Activated T-cell treated with anti-CD3 and anti-CD28 coated beads, Interleukin-2, amount 50 U/mL, for 72 hours (primary cell): Measurements from ENCODE around the gene KRTAP9-6. TPM values are rescaled to one million over a fixed set of nuclear protein-coding genes. Genes with fewer than 3 reads are reported as not detected.
"Not testable (repeated sequence)": the region's sequence is repeated elsewhere in the genome, so short reads cannot be mapped to it uniquely, and the experiment has no call there.

Experiments
- ATAC-seq, 2 donors: fragments of 150-1000 bp; cut with Tn5 transposase; replicated peaks in 1 of 2; 2 replicates each; pipeline ENCODE4 v1.10.0; 2021; ENCODE audit warnings: moderate library complexity in 2 of 2, mild to moderate bottlenecking in 1 of 2
- DNase-seq, 2 donors: peaks; one replicate each; pipeline ENCODE4 v3.0.0; 2021 to 2022; ENCODE audit warnings: mixed read lengths in 1 of 2
- H3K27ac Mint-ChIP-seq: one replicate; pipeline ENCODE4 v1.8.0; 2022; ENCODE audit warnings: mild to moderate bottlenecking, moderate library complexity, mixed read lengths
- H3K27me3 Mint-ChIP-seq: one replicate; pipeline ENCODE4 v1.8.0; 2022; ENCODE audit warnings: low read depth, mixed read lengths
- H3K36me3 Mint-ChIP-seq, 2 donors: one replicate each; pipeline ENCODE4 v1.8.0; 2022; ENCODE audit warnings: mixed read lengths in 2 of 2, mild to moderate bottlenecking in 1 of 2; ENCODE audit not compliant: insufficient read depth in 2 of 2
- H3K4me1 Mint-ChIP-seq: one replicate; pipeline ENCODE4 v1.8.0; 2022; ENCODE audit warnings: low read depth, mixed read lengths
- H3K4me3 Mint-ChIP-seq, 2 donors: one replicate each; pipeline ENCODE4 v1.8.0; 2022; ENCODE audit warnings: mild to moderate bottlenecking in 2 of 2, mixed read lengths in 2 of 2, moderate library complexity in 2 of 2
- H3K9me3 Mint-ChIP-seq, 2 donors: one replicate each; pipeline ENCODE4 v1.8.0; 2022; ENCODE audit warnings: mixed read lengths in 2 of 2
- total RNA-seq, 2 donors: library from RNA; stranded (reverse); gene quantifications; one replicate each; pipeline ENCODE4 v1.2.3, GENCODE V29; 2022

Gene KRTAP9-6, protein sequence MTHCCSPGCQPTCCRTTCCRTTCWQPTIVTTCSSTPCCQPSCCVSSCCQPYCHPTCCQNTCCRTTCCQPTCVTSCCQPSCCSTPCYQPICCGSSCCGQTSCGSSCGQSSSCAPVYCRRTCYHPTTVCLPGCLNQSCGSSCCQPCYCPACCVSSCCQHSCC
- not detected for total RNA-seq

GRCh38 chr17:41265078-41265477 is at the start of gene KRTAP9-6:
Gene KRTAP9-6, plus strand, starts transcription at chr17:41265378. Its CDS starts 0 bp downstream, at chr17:41265378.
- ATAC-seq (no peak), DNase-seq (no peak)
- H3K27ac Mint-ChIP-seq: no peak within 1 kb of the TSS

GRCh38 chr17:41215681-41216080 is 49.5 kb upstream of the KRTAP9-6 start:
- Mint-ChIP-seq H3K27me3 (no peaks in the 10 kb centered on the region), H3K27ac (no peak overlapping the region), H3K9me3 (peaks cover 2 to 3% of the 10 kb centered on the region in 2 donors), H3K36me3 (no peaks in the 10 kb centered on the region), H3K4me3 (no peak overlapping the region), H3K4me1 (peaks cover 7% of the 10 kb centered on the region)
- ATAC-seq: no peak
- DNase-seq: no peak

More at GRCh38 chr17:41265078-41265477, at the start of gene KRTAP9-6:
- Mint-ChIP-seq H3K27me3 (peaks cover 8% of the 10 kb centered on the region), H3K9me3 (peaks cover 0 to 1% of the 10 kb centered on the region in 2 donors), H3K4me1 (peaks cover 15% of the 10 kb centered on the region), H3K4me3 (no peak within 1 kb of the TSS), H3K36me3 (no peaks in the 10 kb centered on the region)

DNA sequence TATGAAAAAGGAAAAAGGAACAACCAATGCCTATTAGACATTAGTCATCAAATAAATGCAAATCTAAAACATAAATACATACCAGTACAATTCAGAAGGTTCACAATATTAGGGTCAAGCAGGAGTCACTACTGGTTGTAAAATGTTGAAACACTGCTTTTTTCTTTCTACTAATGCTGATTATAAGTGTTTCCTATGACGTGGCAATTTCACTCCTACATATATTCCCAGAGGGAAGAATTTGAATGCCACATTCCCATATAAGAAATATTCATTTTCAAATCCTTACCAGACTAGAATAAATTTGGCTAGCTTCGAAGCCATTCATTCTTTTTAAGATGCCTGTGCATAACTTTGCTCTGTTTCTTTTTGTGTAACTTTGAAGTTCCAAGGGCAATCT is 41.4 kb upstream of the KRTAP9-6 start:
- no peaks in the 10 kb centered on the region for H3K36me3 Mint-ChIP-seq
- H3K27ac Mint-ChIP-seq: no peak overlapping the region
- H3K27me3 Mint-ChIP-seq: peaks cover 4% of the 10 kb centered on the region
- H3K4me3 Mint-ChIP-seq: no peak overlapping the region
- peaks cover 2 to 3% of the 10 kb centered on the region in 2 donors for H3K9me3 Mint-ChIP-seq
- no peaks in the 10 kb centered on the region for H3K4me1 Mint-ChIP-seq
- DNase-seq: no peak
- ATAC-seq: no peak

GRCh38 chr17:41226051-41226450 is 39.1 kb upstream of the KRTAP9-6 start:
- Mint-ChIP-seq H3K36me3 (no peaks in the 10 kb centered on the region), H3K4me3 (no peak overlapping the region), H3K4me1 (no peaks in the 10 kb centered on the region), H3K27ac (no peak overlapping the region), H3K27me3 (peaks cover 4% of the 10 kb centered on the region), H3K9me3 (no peaks in the 10 kb centered on the region)
- no peak for DNase-seq
- ATAC-seq: no peak

- H3K4me1 Mint-ChIP-seq, H3K9me3 Mint-ChIP-seq, H3K36me3 Mint-ChIP-seq, DNase-seq, H3K27ac Mint-ChIP-seq, H3K27me3 Mint-ChIP-seq, H3K4me3 Mint-ChIP-seq, ATAC-seq: not testable (repeated sequence)
Observed at GRCh38 chr17:41226598-41227095, 38.5 kb upstream of the KRTAP9-6 start, which contains the start of gene KRTAP9-2. Gene KRTAP9-2, plus strand, starts transcription at chr17:41226648. Its CDS starts 7 bp downstream, at chr17:41226655.

GRCh38 chr17:41230094-41230493 is 35.1 kb upstream of the KRTAP9-6 start:
- no peak overlapping the region for H3K27ac Mint-ChIP-seq
- H3K4me1 Mint-ChIP-seq: no peaks in the 10 kb centered on the region

DNA sequence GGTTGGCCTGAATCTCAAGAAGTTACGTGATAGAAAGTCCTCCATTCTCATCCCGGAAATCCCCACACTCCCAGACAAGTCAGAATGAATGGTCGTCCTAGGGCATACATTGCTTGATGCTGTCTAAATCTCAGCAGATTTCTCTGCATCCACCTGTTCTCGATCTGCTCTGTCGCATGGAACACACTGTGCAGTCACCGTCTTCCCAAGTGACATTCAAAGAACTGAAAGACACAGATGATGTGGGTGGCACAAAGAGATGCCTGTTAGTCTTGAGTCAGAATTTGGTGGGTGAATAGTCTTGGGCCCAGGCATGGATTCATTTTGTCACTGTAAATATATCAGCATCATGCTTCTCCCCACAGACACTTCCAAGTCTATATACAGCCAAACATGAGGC is 33.4 kb upstream of the KRTAP9-6 start:
- no peak overlapping the region for H3K4me3 Mint-ChIP-seq
- ATAC-seq (no peak), DNase-seq (no peak)
- H3K27me3 Mint-ChIP-seq: peaks cover 25% of the 10 kb centered on the region
- H3K27ac Mint-ChIP-seq: no peak overlapping the region
- H3K4me1 Mint-ChIP-seq: no peaks in the 10 kb centered on the region
- H3K9me3 Mint-ChIP-seq: no peaks in the 10 kb centered on the region
- H3K36me3 Mint-ChIP-seq: no peaks in the 10 kb centered on the region

More at GRCh38 chr17:41230094-41230493, 35.1 kb upstream of the KRTAP9-6 start:
- Mint-ChIP-seq H3K4me3 (no peak overlapping the region), H3K27me3 (peaks cover 20% of the 10 kb centered on the region), H3K36me3 (no peaks in the 10 kb centered on the region), H3K9me3 (no peaks in the 10 kb centered on the region)
- ATAC-seq: no peak
- DNase-seq: no peak

GRCh38 chr17:41232399-41233105 is 32.6 kb upstream of the KRTAP9-6 start, which contains the start of gene KRTAP9-3:
Gene KRTAP9-3, plus strand, starts transcription at chr17:41232449. Its CDS starts 53 bp downstream, at chr17:41232502.
- not testable (repeated sequence) for H3K4me3 Mint-ChIP-seq, H3K4me1 Mint-ChIP-seq, H3K9me3 Mint-ChIP-seq, ATAC-seq, H3K27ac Mint-ChIP-seq, H3K36me3 Mint-ChIP-seq, DNase-seq
- peaks cover 25% of the 10 kb centered on the region for H3K27me3 Mint-ChIP-seq

- peaks cover 28% of the 10 kb centered on the region for H3K27me3 Mint-ChIP-seq
- H3K9me3 Mint-ChIP-seq, H3K4me1 Mint-ChIP-seq, H3K27ac Mint-ChIP-seq, H3K36me3 Mint-ChIP-seq, DNase-seq, ATAC-seq, H3K4me3 Mint-ChIP-seq: not testable (repeated sequence)
Observed at GRCh38 chr17:41237116-41237515, 28.1 kb upstream of the KRTAP9-6 start.

DNA sequence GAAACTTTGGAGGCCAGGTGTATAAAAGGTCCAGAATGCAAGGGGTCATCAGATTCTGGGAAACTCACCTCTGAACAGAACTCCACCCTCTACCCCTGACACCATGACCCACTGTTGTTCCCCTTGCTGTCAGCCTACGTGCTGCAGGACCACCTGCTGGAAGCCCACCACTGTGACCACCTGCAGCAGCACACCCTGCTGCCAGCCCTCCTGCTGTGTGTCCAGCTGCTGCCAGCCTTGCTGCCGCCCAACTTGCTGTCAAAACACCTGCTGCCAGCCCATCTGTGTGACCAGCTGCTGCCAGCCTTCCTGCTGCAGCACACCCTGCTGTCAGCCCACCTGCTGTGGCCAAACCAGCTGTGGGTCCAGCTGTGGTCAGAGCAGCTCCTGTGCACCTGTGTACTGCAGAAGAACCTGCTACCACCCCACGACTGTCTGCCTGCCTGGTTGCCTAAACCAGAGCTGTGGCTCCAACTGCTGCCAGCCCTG is 27.2 kb upstream of the KRTAP9-6 start, which contains the start of gene KRTAP9-8:
TSS of gene KRTAP9-8 (plus strand) at position 51 of the 489 bp plus-strand sequence. CDS start at position 104, 53 bp downstream.
- H3K4me1 Mint-ChIP-seq, H3K9me3 Mint-ChIP-seq, H3K27ac Mint-ChIP-seq, ATAC-seq, H3K36me3 Mint-ChIP-seq, DNase-seq, H3K4me3 Mint-ChIP-seq: not testable (repeated sequence)
- peaks cover 25% of the 10 kb centered on the region for H3K27me3 Mint-ChIP-seq

- ATAC-seq: not testable (repeated sequence)
Observed at GRCh38 chr17:41246995-41247787, 18.0 kb upstream of the KRTAP9-6 start.

GRCh38 chr17:41249637-41250240 is 15.4 kb upstream of the KRTAP9-6 start, which contains the start of gene KRTAP9-4:
Gene KRTAP9-4, plus strand, starts transcription at chr17:41249687. Its CDS starts 34 bp downstream, at chr17:41249721.
- not testable (repeated sequence) for H3K4me3 Mint-ChIP-seq, ATAC-seq, H3K9me3 Mint-ChIP-seq, H3K4me1 Mint-ChIP-seq, H3K27ac Mint-ChIP-seq, DNase-seq, H3K36me3 Mint-ChIP-seq
- H3K27me3 Mint-ChIP-seq: peaks cover 13% of the 10 kb centered on the region

More at GRCh38 chr17:41246995-41247787, 18.0 kb upstream of the KRTAP9-6 start:
- H3K27me3 Mint-ChIP-seq, H3K9me3 Mint-ChIP-seq, H3K4me3 Mint-ChIP-seq, DNase-seq, H3K36me3 Mint-ChIP-seq, H3K4me1 Mint-ChIP-seq, H3K27ac Mint-ChIP-seq: not testable (repeated sequence)
